GM23338 (cell line): ENCODE results near the gene STRN3. TPM values are rescaled to one million over a fixed set of nuclear protein-coding genes. Genes with fewer than 3 reads are reported as not detected.

ENCODE experiments used
- ATAC-seq: fragments of 200-7000 bp; cut with Tn5 transposase; 3 replicates; pipeline ENCODE4 v1.9.1; 2020
- DNase-seq: peaks from one replicate; pipeline ENCODE4 v3.0.0-alpha.2; 2015; ENCODE audit warnings: low spot score
- H2AFZ ChIP-seq: fragments of 200-600 bp; sonication (generic); 2 replicates; pipeline ENCODE4 v1.8.0; 2016; ENCODE audit warnings: antibody characterized with exemption, mild to moderate bottlenecking, moderate library complexity
- H3F3A ChIP-seq: fragments of 200-600 bp; sonication (generic); replicated peaks from 2 replicates; pipeline ENCODE4 v1.8.0; 2017; ENCODE audit warnings: antibody characterized with exemption, mixed run types, low read depth
- H3K27ac ChIP-seq: fragments of 200-600 bp; sonication (generic); 2 replicates; pipeline ENCODE4 v1.6.1; 2016; ENCODE audit warnings: low read depth
- H3K27me3 ChIP-seq: fragments of 200-600 bp; sonication (generic); 2 replicates; pipeline ENCODE4 v1.8.0; 2016; ENCODE audit warnings: mild to moderate bottlenecking, mixed run types, moderate library complexity; ENCODE audit not compliant: insufficient read depth
- H3K36me3 ChIP-seq: fragments of 200-600 bp; sonication (generic); 2 replicates; pipeline ENCODE4 v1.8.0; 2016; ENCODE audit warnings: mild to moderate bottlenecking; ENCODE audit not compliant: insufficient read depth
- H3K4me1 ChIP-seq: fragments of 200-600 bp; sonication (generic); 2 replicates; pipeline ENCODE4 v1.8.0; 2016; ENCODE audit warnings: mild to moderate bottlenecking, moderate library complexity; ENCODE audit not compliant: insufficient read depth
- H3K4me2 ChIP-seq: fragments of 200-600 bp; sonication (generic); 2 replicates; pipeline ENCODE4 v1.7.1; 2017; ENCODE audit warnings: mixed run types
- H3K4me3 ChIP-seq: fragments of 200-600 bp; sonication (generic); 2 replicates; pipeline ENCODE4 v1.6.1; 2016; ENCODE audit warnings: mixed run types
- H3K79me2 ChIP-seq: fragments of 200-600 bp; sonication (generic); replicated peaks from 2 replicates; pipeline ENCODE4 v1.8.0; 2017; ENCODE audit warnings: mild to moderate bottlenecking; ENCODE audit not compliant: insufficient read depth
- H3K9me2 ChIP-seq: fragments of 200-600 bp; sonication (generic); 2 replicates; pipeline ENCODE4 v1.8.0; 2017; ENCODE audit not compliant: insufficient read depth
- H4K20me1 ChIP-seq: fragments of 200-600 bp; sonication (generic); replicated peaks from 2 replicates; pipeline ENCODE4 v1.8.0; 2017; ENCODE audit warnings: mild to moderate bottlenecking; ENCODE audit not compliant: insufficient read depth
- H3K27ac Mint-ChIP-seq: 2 replicates; pipeline ENCODE4 v1.8.0; 2020; ENCODE audit warnings: inconsistent platforms, mild to moderate bottlenecking, moderate library complexity, mixed read lengths
- H3K27me3 Mint-ChIP-seq: 3 replicates; pipeline ENCODE4 v1.8.0; 2022; ENCODE audit warnings: low read depth, mild to moderate bottlenecking, moderate library complexity, mixed read lengths, inconsistent platforms; ENCODE audit not compliant: insufficient read depth, poor library complexity
- H3K36me3 Mint-ChIP-seq: 3 replicates; pipeline ENCODE4 v1.8.0; 2021; ENCODE audit warnings: low read depth, mild to moderate bottlenecking, inconsistent platforms, moderate library complexity, mixed read lengths
- H3K4me1 Mint-ChIP-seq: 3 replicates; pipeline ENCODE4 v1.8.0; 2020; ENCODE audit warnings: mild to moderate bottlenecking, inconsistent platforms, mixed read lengths
- H3K4me3 Mint-ChIP-seq: 3 replicates; pipeline ENCODE4 v1.8.0; 2021; ENCODE audit warnings: moderate library complexity, mild to moderate bottlenecking, inconsistent platforms, mixed read lengths
- H3K9me3 Mint-ChIP-seq: 3 replicates; pipeline ENCODE4 v1.8.0; 2020; ENCODE audit warnings: moderate library complexity, mild to moderate bottlenecking, inconsistent platforms, mixed read lengths
- EZH2 ChIP-seq: fragments of 200-600 bp; sonication (generic); IDR thresholded peaks from one replicate; pipeline ENCODE4 v1.8.0; 2017; ENCODE audit warnings: antibody characterized with exemption, mild to moderate bottlenecking, low read depth; ENCODE audit not compliant: unreplicated experiment
- EZH2phosphoT487 ChIP-seq: fragments of 200-600 bp; sonication (generic); IDR thresholded peaks from one replicate; pipeline ENCODE4 v1.8.1; 2018; ENCODE audit warnings: antibody characterized with exemption; ENCODE audit not compliant: unreplicated experiment
- JUNB ChIP-seq: IDR thresholded peaks from one replicate; pipeline ENCODE4 v1.6.1; 2016; ENCODE audit warnings: antibody characterized with exemption; ENCODE audit not compliant: unreplicated experiment
- NANOG ChIP-seq: IDR thresholded peaks from 2 replicates; pipeline ENCODE4 v1.6.1; 2016; ENCODE audit warnings: antibody characterized with exemption, borderline replicate concordance
- POLR2AphosphoS5 ChIP-seq: IDR thresholded peaks from 2 replicates; pipeline ENCODE4 v1.6.1; 2016; ENCODE audit warnings: antibody characterized with exemption, low read depth
- STAT1 ChIP-seq: IDR thresholded peaks from one replicate; pipeline ENCODE4 v1.6.1; 2016; ENCODE audit warnings: antibody characterized with exemption; ENCODE audit not compliant: unreplicated experiment
- ZNF114 ChIP-seq: fragments of 250-450 bp; sonication (Bioruptor Pico); IDR thresholded peaks from 2 replicates; pipeline ENCODE4 v1.5.0; 2020; ENCODE audit warnings: mild to moderate bottlenecking, moderate library complexity
- ZNF331 ChIP-seq: fragments of 250-450 bp; sonication (Bioruptor Pico); IDR thresholded peaks from 2 replicates; pipeline ENCODE4 v1.5.0; 2020; ENCODE audit warnings: low read depth, mild to moderate bottlenecking, moderate library complexity
- polyA plus RNA-seq: library from polyadenylated mRNA; unstranded; fragments of >200 nt; fragmentation: Nextera tagmentation; extraction: Ambion mirVana; gene quantifications from 2 replicates; pipeline ENCODE4 v1.2.1, GENCODE V29; 2016
- total RNA-seq: library from RNA; depleted of rRNA; stranded (reverse); fragments of >200 nt; shearing (Covaris generic); gene quantifications from 2 replicates; pipeline ENCODE4 v1.2.3, GENCODE V29; 2014
- TF ChIP-seq, protein P1 (sequence below): fragments of 250-450 bp; sonication (Bioruptor Pico); IDR thresholded peaks from 2 replicates; pipeline ENCODE4 v1.5.0; 2020; ENCODE audit warnings: mild to moderate bottlenecking, moderate library complexity
- TF ChIP-seq, protein P2 (sequence below): IDR thresholded peaks from 2 replicates; pipeline ENCODE4 v1.6.1; 2016; ENCODE audit warnings: antibody characterized with exemption
- TF ChIP-seq, protein P3 (sequence below): IDR thresholded peaks from one replicate; pipeline ENCODE4 v1.6.1; 2018; ENCODE audit warnings: antibody characterized with exemption; ENCODE audit not compliant: unreplicated experiment

The STRN3 gene
- total and polyA plus RNA-seq, 2 experiments from 2014 or later = 35.0 to 40.6 TPM

DNA sequence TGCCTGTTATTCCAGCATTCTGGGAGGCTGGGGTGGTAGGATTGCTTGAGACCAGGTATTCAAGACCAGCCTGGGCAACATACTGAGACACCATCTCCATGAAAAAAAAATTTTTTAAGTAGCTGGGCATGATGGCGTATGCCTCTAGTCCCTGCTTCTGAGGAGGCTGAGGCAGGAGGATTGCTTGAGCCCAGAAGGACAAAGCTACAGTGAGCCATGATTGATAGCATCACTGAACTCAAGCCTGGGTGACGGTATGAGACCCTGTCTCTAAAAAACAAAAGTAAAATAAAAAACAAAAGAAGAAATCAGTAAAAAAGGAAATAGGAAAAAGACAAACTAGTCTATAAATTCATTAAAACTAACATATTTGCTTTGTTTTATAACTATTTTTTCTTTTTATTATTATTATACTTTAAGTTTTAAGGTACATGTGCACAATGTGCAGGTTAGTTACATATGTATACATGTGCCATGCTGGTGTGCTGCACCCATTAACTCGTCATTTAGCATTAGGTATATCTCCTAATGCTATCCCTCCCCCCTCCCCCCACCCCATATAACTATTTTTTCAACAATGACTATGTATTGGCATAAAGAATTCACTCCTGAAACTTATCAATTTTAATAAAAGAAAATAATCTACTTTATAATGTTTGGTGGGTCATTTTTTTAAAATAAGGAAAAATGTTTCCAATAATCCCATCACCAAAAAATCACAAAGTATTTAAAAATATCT is 16.2 kb downstream of the STRN3 start:
- peaks cover 11% of the 10 kb centered on the region for H3K4me1 Mint-ChIP-seq
- H3K79me2 ChIP-seq = peaks cover 100% of the 10 kb centered on the region
- no peaks in the 10 kb centered on the region for H3K9me2 ChIP-seq
- H3K27ac ChIP-seq = 0 out of 2 replicates have a peak overlapping the region, but pooled peaks have one; percentile 41
- peaks cover 22% of the 10 kb centered on the region; the same call in 2 of the 3 replicates for H3K36me3 Mint-ChIP-seq
- H3K4me2 ChIP-seq = no peak overlapping the region
- no peaks in the 10 kb centered on the region for H3K36me3 ChIP-seq
- H3K27ac Mint-ChIP-seq = no peak overlapping the region
- H3K4me3 ChIP-seq = no peak overlapping the region
- no peaks in the 10 kb centered on the region for H3F3A ChIP-seq
- H4K20me1 ChIP-seq = peaks cover 46% of the 10 kb centered on the region
- no peaks in the 10 kb centered on the region for H3K27me3 ChIP-seq
- peaks cover 12% of the 10 kb centered on the region for H3K4me1 ChIP-seq
- DNase-seq (no peak), ATAC-seq (no peak)
- H3K4me3 Mint-ChIP-seq = no peak overlapping the region
- peaks cover 8% of the 10 kb centered on the region for H3K27me3 Mint-ChIP-seq
- no peak for TF ChIP-seq POLR2AphosphoS5
- TF ChIP-seq, protein P1, sequence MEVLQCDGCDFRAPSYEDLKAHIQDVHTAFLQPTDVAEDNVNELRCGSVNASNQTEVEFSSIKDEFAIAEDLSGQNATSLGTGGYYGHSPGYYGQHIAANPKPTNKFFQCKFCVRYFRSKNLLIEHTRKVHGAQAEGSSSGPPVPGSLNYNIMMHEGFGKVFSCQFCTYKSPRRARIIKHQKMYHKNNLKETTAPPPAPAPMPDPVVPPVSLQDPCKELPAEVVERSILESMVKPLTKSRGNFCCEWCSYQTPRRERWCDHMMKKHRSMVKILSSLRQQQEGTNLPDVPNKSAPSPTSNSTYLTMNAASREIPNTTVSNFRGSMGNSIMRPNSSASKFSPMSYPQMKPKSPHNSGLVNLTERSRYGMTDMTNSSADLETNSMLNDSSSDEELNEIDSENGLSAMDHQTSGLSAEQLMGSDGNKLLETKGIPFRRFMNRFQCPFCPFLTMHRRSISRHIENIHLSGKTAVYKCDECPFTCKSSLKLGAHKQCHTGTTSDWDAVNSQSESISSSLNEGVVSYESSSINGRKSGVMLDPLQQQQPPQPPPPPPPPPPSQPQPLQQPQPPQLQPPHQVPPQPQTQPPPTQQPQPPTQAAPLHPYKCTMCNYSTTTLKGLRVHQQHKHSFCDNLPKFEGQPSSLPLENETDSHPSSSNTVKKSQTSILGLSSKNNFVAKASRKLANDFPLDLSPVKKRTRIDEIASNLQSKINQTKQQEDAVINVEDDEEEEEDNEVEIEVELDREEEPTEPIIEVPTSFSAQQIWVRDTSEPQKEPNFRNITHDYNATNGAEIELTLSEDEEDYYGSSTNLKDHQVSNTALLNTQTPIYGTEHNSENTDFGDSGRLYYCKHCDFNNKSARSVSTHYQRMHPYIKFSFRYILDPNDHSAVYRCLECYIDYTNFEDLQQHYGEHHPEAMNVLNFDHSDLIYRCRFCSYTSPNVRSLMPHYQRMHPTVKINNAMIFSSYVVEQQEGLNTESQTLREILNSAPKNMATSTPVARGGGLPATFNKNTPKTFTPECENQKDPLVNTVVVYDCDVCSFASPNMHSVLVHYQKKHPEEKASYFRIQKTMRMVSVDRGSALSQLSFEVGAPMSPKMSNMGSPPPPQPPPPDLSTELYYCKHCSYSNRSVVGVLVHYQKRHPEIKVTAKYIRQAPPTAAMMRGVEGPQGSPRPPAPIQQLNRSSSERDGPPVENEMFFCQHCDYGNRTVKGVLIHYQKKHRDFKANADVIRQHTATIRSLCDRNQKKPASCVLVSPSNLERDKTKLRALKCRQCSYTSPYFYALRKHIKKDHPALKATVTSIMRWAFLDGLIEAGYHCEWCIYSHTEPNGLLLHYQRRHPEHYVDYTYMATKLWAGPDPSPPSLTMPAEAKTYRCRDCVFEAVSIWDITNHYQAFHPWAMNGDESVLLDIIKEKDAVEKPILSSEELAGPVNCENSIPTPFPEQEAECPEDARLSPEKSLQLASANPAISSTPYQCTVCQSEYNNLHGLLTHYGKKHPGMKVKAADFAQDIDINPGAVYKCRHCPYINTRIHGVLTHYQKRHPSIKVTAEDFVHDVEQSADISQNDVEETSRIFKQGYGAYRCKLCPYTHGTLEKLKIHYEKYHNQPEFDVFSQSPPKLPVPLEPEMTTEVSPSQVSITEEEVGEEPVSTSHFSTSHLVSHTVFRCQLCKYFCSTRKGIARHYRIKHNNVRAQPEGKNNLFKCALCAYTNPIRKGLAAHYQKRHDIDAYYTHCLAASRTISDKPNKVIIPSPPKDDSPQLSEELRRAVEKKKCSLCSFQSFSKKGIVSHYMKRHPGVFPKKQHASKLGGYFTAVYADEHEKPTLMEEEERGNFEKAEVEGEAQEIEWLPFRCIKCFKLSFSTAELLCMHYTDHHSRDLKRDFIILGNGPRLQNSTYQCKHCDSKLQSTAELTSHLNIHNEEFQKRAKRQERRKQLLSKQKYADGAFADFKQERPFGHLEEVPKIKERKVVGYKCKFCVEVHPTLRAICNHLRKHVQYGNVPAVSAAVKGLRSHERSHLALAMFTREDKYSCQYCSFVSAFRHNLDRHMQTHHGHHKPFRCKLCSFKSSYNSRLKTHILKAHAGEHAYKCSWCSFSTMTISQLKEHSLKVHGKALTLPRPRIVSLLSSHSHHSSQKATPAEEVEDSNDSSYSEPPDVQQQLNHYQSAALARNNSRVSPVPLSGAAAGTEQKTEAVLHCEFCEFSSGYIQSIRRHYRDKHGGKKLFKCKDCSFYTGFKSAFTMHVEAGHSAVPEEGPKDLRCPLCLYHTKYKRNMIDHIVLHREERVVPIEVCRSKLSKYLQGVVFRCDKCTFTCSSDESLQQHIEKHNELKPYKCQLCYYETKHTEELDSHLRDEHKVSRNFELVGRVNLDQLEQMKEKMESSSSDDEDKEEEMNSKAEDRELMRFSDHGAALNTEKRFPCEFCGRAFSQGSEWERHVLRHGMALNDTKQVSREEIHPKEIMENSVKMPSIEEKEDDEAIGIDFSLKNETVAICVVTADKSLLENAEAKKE (CRISPR knock-in tag) = no peak
- no peak for TF ChIP-seq STAT1
- TF ChIP-seq NANOG = no peak
- no peak for TF ChIP-seq JUNB
- no peak for TF ChIP-seq ZNF114 (CRISPR knock-in tag)
- TF ChIP-seq, protein P2, sequence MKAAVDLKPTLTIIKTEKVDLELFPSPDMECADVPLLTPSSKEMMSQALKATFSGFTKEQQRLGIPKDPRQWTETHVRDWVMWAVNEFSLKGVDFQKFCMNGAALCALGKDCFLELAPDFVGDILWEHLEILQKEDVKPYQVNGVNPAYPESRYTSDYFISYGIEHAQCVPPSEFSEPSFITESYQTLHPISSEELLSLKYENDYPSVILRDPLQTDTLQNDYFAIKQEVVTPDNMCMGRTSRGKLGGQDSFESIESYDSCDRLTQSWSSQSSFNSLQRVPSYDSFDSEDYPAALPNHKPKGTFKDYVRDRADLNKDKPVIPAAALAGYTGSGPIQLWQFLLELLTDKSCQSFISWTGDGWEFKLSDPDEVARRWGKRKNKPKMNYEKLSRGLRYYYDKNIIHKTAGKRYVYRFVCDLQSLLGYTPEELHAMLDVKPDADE = no peak
- no peak for TF ChIP-seq EZH2
- TF ChIP-seq, protein P3, sequence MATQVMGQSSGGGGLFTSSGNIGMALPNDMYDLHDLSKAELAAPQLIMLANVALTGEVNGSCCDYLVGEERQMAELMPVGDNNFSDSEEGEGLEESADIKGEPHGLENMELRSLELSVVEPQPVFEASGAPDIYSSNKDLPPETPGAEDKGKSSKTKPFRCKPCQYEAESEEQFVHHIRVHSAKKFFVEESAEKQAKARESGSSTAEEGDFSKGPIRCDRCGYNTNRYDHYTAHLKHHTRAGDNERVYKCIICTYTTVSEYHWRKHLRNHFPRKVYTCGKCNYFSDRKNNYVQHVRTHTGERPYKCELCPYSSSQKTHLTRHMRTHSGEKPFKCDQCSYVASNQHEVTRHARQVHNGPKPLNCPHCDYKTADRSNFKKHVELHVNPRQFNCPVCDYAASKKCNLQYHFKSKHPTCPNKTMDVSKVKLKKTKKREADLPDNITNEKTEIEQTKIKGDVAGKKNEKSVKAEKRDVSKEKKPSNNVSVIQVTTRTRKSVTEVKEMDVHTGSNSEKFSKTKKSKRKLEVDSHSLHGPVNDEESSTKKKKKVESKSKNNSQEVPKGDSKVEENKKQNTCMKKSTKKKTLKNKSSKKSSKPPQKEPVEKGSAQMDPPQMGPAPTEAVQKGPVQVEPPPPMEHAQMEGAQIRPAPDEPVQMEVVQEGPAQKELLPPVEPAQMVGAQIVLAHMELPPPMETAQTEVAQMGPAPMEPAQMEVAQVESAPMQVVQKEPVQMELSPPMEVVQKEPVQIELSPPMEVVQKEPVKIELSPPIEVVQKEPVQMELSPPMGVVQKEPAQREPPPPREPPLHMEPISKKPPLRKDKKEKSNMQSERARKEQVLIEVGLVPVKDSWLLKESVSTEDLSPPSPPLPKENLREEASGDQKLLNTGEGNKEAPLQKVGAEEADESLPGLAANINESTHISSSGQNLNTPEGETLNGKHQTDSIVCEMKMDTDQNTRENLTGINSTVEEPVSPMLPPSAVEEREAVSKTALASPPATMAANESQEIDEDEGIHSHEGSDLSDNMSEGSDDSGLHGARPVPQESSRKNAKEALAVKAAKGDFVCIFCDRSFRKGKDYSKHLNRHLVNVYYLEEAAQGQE = no peak
- no peak for TF ChIP-seq ZNF331 (CRISPR knock-in tag)
- no peak for TF ChIP-seq EZH2phosphoT487
- no peak overlapping the region for H2AFZ ChIP-seq
- H3K9me3 Mint-ChIP-seq = no peaks in the 10 kb centered on the region
